Measurements from ENCODE around the gene TMEM94.

DNA sequence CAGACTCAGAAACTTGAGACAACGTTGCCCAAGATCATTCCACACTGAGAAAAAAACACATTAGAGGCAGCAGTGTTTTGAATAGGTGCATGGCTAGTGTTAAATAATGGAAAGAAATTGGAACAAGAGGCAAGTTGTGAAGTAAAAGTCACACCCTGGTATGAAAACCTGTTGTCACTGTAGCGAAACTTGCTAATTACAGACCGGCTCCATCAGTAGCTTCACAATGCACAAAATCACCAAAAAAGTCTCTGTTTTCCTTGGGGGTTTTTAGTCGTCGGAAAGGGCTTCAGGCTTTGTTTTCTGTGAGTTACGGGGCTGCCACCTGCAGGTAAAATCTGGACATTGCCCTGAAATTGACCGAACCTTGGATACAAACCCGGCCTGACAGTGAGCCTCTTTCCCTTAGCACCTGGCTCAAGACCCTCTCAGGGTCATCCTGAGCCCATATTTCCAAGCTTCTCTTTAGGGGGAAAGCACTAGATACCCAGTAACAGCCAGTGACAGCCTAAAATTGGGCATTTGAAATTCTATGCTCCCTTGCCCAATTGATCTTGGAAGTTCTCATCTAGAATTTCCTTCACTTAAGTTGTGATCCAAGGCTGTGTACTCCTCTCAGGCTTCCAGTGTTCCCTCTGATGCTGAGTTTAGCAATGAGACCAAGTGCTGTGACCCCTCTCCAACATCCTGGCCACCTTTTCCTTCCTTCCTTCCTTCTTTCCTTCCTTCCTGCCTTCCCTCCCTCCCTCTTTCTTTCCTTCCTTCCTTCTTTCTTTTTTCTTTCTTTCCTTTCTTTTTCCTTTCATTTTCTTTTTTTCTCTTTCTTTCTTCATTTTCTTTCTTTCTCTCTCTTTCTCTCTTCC lies 43.7 kb upstream of the TMEM94 start:
- TF ChIP-seq, protein P1, sequence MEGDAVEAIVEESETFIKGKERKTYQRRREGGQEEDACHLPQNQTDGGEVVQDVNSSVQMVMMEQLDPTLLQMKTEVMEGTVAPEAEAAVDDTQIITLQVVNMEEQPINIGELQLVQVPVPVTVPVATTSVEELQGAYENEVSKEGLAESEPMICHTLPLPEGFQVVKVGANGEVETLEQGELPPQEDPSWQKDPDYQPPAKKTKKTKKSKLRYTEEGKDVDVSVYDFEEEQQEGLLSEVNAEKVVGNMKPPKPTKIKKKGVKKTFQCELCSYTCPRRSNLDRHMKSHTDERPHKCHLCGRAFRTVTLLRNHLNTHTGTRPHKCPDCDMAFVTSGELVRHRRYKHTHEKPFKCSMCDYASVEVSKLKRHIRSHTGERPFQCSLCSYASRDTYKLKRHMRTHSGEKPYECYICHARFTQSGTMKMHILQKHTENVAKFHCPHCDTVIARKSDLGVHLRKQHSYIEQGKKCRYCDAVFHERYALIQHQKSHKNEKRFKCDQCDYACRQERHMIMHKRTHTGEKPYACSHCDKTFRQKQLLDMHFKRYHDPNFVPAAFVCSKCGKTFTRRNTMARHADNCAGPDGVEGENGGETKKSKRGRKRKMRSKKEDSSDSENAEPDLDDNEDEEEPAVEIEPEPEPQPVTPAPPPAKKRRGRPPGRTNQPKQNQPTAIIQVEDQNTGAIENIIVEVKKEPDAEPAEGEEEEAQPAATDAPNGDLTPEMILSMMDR (tag by site-specific recombination; IDR thresholded peaks at IDR 0.05): peak; percentile 81
- TF ChIP-seq ZNF311 (tag by site-specific recombination; IDR thresholded peaks at IDR 0.05; ENCODE audit: borderline replicate concordance) (no peak), ZNF76 (tag by site-specific recombination; IDR thresholded peaks at IDR 0.05; ENCODE audit: borderline replicate concordance, low read depth) (no peak), ZNF707 (tag by site-specific recombination; IDR thresholded peaks at IDR 0.05) (no peak), ZNF174 (tag by site-specific recombination; IDR thresholded peaks at IDR 0.05) (no peak), ZNF121 (tag by site-specific recombination; IDR thresholded peaks at IDR 0.05) (no peak), ZNF169 (tag by site-specific recombination; IDR thresholded peaks at IDR 0.05) (no peak)
- TF ChIP-seq, protein P2, sequence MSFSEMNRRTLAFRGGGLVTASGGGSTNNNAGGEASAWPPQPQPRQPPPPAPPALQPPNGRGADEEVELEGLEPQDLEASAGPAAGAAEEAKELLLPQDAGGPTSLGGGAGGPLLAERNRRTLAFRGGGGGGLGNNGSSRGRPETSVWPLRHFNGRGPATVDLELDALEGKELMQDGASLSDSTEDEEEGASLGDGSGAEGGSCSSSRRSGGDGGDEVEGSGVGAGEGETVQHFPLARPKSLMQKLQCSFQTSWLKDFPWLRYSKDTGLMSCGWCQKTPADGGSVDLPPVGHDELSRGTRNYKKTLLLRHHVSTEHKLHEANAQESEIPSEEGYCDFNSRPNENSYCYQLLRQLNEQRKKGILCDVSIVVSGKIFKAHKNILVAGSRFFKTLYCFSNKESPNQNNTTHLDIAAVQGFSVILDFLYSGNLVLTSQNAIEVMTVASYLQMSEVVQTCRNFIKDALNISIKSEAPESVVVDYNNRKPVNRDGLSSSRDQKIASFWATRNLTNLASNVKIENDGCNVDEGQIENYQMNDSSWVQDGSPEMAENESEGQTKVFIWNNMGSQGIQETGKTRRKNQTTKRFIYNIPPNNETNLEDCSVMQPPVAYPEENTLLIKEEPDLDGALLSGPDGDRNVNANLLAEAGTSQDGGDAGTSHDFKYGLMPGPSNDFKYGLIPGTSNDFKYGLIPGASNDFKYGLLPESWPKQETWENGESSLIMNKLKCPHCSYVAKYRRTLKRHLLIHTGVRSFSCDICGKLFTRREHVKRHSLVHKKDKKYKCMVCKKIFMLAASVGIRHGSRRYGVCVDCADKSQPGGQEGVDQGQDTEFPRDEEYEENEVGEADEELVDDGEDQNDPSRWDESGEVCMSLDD (tag by site-specific recombination; IDR thresholded peaks at IDR 0.05): no peak
